NCI-H510A (cell line): ENCODE results near the gene INTS14.
"Not testable (repeated sequence)": the region's sequence is repeated elsewhere in the genome, so short reads cannot be mapped to it uniquely, and the experiment has no call there.

Source experiments
- DNase-seq: peaks from one replicate; lab custom pipeline; 2025; lab: John Stamatoyannopoulos, UW

Gene INTS14

DNA sequence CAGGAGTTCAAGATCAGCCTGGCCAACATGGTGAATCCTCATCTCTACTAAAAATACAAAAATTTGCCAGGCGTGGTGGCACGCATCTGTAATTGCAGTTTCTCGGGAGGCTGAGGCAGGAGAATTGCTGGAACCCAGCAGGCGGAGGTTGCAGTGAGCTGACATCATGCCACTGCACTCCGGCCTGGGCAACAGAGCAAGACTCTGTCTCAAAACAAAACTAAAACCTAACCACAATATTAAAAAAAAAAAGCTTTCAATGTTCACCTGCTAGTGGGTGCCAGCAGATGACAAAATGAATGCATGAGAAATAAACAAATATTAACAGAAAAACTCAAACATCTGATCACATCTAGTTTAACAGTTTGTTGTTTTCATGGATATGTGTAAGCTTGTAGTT is 19.8 kb upstream of the INTS14 start:
- no peak for DNase-seq

DNA sequence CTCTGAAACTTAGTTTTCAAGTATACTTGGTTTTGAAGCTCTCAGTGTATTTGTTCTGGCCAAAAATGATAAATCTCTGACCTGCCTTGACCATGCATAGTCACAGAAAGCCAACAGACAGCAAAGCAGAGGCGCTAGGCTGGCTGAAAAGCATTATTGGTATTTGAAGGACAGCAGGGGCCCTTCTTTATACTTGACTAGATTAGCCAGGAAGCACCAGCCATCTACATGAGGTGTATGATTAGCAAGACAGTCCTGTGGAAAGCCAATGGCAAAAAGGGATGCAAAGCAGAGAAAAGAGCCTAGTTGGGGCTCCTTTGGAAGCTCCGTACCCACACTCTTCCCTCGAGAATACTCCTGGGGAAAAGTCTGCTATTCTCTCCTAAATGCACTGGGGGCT is 18.6 kb upstream of the INTS14 start:
- no peak for DNase-seq

DNA sequence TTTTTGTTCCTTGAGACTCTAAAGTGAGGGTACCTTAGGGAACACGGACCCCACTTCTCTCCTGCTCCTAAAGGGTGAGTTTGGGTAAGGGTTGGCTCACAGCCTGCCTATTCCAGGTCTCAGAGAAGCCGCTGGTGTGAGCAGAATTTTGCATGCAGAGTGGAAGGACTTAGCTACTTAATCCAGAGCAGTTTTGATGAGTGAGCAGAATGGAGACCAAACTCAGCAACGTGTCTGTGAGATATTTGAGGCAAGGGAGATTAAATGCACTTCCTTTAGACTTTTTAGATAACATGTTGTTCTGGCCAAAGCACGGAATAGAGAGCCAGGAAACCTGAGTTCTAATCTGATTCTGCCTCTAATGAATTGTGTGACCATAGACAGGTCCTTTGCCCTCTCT is 15.9 kb upstream of the INTS14 start:
- no peak for DNase-seq

DNA sequence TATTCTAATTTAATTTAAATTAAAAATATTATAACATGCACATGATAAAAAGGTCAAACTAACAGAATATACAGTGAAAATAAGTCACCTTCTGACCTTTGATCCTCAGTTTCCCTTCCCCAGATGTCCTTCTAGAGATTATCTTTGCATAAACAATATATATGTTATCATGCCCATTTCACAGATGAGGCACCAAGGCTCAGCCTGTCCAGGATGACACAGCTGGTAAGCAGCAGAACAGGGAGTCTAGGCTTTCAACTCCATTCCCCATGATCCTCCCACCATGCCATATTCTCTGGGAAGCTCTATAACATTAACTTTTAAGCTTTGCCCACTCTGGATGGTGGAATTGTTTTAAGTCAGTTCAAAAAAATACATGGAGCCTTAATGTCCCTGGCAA is 12.2 kb upstream of the INTS14 start:
- no peak for DNase-seq

DNA sequence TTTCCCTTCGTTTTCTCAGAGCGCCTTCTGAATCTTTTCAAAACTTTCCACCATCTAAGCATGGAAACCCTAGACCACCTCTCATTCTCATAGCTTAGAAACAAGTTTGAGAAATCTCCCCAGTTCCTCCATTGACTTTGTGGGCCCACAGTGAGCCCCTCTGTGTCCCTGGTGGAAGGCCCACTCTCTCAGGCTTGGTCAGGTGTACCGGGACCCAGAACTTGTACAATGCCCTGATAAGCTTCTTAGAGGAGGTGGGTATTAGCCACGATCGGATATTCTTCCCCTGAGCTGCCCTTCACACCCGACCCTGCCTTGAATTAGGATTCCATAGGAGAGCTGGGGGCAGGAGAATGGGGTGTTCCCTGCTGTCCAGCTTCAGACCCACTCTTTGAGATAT is 10.7 kb upstream of the INTS14 start, which contains the start of gene SLC24A1:
Gene SLC24A1 (plus strand): TSS at position 301 of the 400 bp plus-strand sequence. CDS start 2,143 bp downstream, outside the sequence.
- no peak for DNase-seq

DNA sequence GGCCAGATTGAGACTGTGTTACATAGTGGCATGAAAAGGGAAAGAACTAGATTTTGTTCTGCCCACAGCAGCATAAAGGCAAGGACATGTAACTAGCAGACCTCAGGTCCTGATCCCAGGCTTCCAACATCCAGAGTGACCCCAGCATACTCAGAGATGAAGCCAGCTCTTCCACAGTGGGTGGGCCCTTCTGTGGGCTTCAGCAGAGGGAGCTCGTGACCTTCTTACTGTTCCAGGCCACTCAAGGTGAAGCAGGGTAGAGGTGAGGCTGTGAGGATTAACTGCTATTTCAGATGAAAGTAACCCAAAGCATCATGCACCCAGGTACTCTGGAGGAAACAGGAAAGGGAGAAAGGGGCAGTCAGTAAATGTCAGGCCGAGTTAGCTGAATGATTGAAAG is 9.9 kb upstream of the INTS14 start:
- no peak for DNase-seq

DNA sequence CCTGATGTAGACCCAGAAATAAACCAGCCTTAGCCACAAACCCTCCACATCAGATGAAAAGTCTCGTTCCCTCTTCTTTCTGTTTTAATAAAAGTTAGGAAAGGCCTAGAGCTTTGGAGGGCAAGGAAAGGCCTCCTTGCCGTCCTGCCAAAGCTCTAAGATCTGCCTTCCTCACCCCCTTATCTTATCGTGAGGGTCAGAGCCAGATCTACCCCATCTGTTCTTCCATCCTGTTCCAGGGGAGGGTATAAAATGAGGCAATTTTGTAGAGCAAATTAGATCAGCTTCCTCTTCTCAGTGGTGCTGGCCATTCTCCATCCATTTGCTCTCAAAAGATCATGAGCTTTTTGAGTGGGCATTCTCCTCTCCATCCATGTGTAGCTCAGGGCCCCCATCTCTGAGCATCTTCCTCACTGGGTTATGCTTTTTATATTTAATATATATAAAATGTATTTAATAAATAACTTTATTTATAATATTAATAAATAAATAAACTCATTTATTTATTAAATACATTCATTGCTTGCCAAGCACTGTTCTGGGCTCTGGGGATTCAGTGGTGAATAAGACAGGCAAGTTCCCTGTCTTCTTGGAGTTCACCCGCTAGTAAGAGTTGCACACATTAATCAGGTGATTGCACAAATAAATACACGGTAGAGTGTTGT is 8.8 kb upstream of the INTS14 start:
- no peak for DNase-seq

DNA sequence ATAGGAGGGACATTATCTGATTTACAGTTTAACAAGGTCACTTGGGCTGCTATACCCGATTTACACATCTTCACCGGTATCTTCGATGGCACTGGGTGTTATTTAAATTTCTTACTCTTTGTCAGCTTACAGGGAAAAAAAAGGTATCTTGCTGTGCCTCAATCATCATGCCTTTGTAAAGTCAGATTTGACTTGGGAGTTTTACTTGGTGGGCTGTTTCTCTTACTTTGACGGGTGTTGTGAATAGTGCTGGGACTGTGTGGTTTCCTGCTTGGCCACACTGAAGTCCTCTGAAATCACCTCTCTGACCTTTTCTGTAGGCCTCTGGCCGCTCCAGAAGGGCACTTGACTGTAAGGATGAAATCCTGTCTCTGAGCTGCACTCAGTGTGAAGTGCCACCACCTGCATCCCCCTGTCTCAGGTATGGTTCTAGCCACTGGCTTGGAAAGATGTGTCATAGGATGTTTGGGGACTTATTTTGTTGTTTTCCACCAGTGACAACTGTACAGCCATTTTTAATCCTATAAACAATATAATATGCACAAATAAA is 7.7 kb upstream of the INTS14 start:
- no peak for DNase-seq

DNA sequence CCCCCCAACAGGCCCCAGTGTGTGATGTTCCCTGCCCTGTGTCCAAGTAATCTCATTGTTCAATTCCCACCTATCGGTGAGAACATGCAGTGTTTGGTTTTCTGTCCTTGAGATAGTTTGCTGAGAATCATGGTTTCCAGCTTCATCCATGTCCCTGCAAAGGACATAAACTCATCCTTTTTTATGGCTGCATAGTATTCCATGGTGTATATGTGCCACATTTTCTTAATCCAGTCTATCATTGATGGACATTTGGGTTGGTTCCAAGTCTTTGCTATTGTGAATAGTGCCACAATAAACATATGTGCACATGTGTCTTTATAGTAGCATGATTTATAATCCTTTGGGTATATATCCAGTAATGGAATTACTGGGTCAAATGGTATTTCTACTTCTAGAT is 5.0 kb upstream of the INTS14 start:
- not testable (repeated sequence) for DNase-seq

DNA sequence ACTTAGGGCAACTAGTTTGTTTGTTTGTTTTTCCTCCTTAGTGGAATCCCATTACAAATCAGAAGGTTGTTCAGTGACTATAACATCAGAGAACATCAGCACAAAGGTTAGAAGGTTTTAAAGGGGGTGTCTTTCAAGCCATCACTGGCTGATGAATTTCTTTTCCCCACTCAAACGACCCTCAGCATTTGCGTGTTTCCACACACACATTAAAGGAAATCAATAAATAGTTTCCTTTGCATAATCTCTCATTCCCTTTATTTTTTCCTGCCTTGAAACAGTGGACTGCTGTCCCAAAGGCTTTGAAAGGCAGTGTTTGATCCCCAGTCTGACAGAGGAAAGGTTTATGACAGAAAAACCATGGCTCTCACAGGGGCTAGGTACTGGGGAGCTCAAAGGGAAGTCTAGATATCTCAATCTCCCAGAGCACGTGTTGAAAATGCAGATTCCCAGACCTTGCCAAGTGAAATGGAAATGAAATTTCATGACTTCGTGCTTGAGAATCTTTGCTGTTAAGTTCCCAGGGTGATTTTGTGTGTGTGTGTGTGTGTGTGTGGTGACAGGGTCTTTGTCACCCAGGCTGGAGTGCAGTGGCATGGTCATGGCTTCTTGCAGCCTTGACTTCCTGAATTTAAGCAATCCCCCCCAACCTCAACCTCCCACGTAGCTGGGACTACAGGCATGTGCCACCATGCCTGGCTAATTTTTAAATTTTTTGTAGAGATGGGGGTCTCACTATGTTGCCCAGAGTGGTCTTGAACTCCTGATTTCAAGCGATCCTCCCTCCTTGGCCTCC is 2.2 kb upstream of the INTS14 start:
- DNase-seq, result no peak

DNA sequence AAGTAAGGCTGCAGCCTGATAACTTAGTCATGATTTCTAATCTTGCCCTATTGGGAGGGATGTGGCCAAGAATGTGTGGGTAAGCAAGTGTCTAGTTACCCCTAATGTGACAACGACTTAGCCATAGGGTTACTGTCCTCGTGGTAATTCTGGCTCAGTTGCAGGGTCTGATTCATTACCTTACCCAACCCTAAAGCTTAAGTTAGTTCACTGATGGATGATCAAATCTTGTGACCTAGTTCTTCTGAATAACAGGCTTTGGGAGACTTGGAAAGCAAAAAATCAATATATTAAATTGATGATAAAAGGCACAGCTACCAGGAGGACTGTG is 1.6 kb upstream of the INTS14 start:
- no peak for DNase-seq

DNA sequence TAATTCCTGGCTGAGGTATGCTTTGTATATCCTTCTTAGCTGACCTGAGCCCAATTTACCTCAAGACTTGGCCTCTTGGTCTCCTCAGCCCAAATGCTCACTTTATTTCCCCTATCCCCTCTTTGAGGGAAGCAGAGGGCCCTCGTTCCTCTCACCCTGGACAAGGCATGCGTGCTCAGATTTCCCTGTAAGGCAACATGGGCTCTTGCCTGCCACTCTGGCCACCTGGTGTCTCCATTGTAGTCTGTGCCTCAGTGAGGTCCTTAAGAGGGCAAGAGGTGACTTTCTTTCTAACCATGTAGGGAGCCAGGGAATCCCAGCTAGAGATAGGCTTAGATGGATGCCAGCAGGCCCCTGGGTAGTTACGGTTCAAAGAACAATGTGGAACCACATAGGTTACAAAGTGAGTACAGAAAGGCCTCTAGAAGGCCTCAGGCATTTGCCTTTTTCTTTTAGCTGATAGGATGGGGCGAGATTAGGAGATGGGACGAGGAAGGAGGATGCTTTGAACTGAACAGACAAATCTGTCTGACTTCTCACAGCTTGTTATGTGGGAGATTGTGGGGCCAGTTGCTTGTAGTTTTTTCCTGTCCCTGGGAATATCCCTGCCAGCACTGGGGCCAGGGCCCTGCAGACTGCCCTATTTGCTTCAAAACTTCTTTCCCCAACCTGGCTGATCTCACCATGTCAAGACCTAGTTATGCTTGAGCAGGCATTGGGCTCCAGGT is 1.1 kb upstream of the INTS14 start:
- DNase-seq, result no peak

DNA sequence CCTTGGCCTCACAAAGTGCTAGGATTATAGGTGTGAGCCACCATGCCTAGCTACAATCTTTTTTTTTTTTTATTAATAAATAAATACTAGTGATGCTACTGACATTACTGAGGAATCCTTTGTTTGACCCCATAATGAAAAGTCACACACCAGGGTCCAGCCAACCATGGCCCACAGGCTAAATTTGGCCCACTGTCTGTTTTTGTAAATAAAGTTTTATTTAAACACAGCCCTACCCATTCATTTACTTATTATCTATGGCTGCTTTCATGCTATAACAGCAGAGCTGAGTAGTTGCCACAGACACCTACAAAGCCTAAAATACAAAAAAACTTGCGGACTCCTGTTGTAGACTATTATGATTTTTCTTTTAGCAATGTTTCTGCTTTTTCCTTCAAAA is 7.4 kb downstream of the INTS14 start:
- DNase-seq, result no peak

DNA sequence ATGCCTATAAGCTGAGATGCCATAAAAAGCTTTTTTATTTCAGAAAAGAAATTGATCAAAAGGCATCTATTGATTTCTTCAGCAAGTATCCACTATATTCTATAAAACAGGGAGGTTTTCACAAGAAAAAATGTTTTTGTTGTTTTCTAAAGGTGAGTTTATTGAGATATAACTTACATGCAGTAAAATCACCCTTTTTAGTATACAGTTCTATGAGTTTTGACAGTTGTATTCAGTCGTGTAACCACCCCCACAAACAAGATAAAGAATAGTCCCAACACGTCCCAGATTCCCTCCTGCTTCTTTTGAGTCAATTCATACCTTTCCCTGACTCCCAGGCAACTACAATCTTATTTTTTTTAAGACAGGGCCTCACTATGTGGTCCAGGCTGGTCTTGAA is 7.8 kb downstream of the INTS14 start:
- no peak for DNase-seq

DNA sequence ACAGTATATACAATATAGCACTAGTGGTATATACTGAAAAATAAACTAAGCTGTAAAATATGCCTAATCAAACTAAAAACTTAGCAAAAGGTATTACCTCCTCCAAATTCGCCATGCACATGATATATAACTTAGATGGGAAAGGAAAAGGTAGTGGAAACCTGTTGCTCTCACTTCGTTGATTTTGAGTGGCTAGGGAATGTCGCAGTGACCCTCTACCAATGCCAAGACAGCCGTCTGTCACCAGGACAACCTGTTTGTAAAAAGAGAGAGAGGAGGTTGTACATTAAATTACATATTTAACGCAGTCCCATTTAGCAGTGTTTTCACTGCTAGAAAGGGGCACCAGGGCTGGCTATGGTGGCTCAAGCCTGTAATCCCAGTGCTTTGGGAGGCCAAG is 11.3 kb downstream of the INTS14 start:
- no peak for DNase-seq

DNA sequence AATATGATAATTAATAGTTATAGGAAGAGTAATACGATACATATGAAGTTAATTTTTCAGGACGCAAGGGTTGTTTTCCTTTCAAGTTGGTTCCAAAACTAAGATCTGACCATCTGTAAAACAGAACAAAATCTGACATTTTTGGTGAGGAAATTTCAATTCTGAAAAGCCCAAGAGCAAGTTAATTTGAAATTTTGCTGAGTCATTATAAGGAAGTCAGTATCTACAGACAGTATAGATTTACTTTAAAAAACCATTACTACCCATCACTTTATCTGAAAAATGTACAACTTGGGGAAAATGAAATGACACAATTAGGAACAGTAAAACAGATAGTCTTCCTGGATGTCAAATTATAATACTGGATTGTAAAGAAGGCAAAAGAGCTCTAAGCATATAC is 12.5 kb downstream of the INTS14 start:
- DNase-seq, result no peak

DNA sequence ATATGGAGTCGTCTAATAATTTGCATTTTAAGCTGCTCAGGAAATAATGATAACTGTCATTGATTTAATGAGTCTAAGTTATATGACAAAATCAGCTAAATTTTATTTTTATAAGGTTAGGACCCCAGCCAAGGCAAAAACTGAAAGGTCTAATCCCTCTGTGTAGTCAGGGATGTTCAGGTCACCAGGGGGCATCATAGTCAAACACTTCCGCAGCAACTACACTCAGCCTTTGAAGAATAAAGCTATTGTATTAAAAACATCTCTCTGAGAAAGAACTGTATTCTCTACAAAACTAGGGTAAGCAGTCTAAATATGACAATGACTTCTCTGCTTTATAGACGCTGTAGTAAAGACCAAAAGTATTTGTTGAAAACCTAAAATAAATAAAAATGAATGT is 15.0 kb downstream of the INTS14 start:
- DNase-seq, result no peak

DNA sequence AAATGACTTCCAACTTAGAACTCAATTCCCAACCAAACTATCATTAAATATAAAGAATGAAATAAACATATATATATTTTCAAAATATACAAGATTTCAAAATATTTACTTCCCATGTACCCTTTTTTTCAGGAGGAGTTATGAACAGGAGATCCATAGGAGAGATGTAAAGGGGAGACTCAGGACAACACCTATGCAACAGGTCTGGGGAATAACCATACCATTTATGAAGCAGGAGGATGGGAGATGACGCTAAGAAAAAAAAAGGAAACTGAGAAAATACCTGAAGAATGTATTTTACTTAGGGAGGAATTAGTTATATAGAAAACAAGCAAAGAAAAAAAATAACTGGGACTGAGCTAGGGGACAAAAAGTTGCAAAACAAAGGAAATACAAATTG is 23.8 kb downstream of the INTS14 start:
- no peak for DNase-seq

DNA sequence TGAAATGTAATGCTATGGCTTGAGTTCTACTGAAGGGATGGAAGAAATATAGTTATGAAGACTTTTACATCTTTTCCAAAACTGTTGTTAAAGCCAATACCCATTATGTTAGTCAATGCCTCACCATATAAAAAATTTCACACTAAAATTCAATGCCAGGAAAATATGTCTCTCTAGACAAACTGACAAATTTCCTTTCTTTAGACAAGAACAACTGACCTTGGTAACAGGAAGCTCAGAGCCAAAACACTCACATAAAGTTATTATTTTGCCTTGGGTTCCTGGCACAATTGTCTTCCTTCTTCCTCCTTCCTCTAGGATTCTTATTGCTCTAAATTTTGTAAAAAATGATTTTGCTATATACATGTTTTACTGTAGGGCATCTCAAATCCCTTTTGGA is 26.7 kb downstream of the INTS14 start:
- DNase-seq, result no peak

DNA sequence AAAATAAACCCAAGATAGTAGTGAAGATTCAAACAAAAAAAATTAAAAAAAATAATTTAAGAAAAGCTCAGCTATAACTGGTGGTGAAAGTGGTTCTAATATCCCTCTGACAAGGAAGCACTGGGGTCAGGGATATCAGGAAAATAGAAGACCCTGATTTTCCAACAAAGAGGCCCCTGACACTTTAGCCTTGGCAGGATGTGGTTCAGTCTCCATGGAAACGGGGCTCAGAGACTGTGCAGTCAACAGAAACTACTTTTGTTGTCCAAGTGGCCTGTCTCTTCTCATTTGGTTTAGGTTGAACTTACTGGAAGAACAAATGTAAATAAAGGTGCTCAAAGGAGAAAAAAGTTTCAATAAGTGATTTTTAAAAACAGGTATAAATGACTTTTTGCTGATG is 27.2 kb downstream of the INTS14 start:
- DNase-seq, result no peak

DNA sequence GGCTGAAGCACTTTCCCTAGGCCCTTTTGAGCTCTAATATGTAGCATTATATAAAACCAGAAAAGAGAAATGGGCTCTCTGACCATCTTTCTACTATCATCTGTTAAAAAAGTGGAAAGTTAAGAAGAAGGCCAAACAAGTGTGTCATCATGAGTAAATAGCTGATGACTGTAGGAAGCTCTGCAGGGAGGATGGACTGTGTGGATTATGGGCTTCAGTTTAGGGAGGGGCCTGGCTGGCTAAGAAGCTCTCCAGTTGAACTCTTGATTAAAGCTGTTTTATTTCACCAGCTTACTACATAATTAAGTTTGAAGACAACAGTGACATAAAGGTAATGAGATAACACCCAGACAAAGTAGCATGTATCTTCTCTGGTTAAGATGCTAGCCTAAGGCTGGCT is 30.6 kb downstream of the INTS14 start:
- DNase-seq, result no peak

DNA sequence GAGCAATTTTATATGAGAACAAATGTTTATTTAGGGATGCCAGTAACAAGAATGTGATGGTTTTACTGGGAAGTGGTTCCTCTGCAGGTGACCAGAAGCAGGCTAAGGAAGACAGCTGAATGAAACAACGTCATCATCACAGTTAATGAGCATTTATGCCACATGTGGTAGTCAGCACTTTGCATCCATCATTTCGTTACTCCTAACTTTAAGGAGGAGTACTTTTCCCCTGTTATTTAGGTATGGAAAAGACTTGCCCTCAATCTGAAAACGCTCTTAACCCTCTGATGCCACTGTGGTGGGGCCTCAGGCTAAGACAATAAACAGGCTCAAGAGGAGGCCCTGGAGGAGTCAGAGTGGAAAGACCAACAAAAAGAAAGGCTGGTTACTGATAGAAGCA is 31.2 kb downstream of the INTS14 start:
- DNase-seq, result no peak
